Measurements from ENCODE around the gene KDM6A.

DNA sequence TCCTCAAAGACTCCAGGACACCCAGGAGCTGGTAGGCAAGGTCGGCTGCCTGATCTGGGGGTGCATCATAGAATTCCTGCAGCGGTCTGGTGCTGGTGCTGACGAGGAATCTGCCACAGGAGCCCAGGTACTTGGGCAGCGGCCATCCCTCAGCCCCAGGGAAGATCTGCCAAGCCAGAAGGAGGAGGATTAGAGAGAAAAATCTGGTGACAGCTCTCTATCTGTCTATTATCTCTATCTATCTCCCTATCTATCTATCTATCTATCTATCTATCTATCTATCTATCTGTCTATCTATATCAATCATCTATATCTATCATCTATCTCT is 281.0 kb downstream of the KDM6A start:
- TF ChIP-seq CTCF (IDR thresholded peaks at IDR 0.05): no peak
- no peak for TF ChIP-seq POLR2A (IDR thresholded peaks at IDR 0.05)

Data from right lobe of liver (tissue), 4 donors.